Progenitor cell of endocrine pancreas (in vitro differentiated cells): ENCODE results near the gene GASK1A. TPM values are rescaled to one million over a fixed set of nuclear protein-coding genes. Genes with fewer than 3 reads are reported as not detected.

Source experiments
- DNase-seq: peaks from one replicate; pipeline ENCODE4 v3.0.0; 2021; ENCODE audit warnings: low spot score; ENCODE audit not compliant: unreplicated experiment
- H3K27ac Mint-ChIP-seq: 2 replicates; pipeline ENCODE4 v1.8.0; 2021; ENCODE audit warnings: mild to moderate bottlenecking, moderate library complexity, mixed read lengths
- H3K27me3 Mint-ChIP-seq: 2 replicates; pipeline ENCODE4 v1.8.0; 2021; ENCODE audit warnings: mixed read lengths
- H3K36me3 Mint-ChIP-seq: 2 replicates; pipeline ENCODE4 v1.8.0; 2022; ENCODE audit warnings: mixed read lengths; ENCODE audit not compliant: insufficient read depth
- H3K4me1 Mint-ChIP-seq: 2 replicates; pipeline ENCODE4 v1.8.0; 2021; ENCODE audit warnings: low read depth, mixed read lengths
- H3K4me3 Mint-ChIP-seq: 2 replicates; pipeline ENCODE4 v1.8.0; 2021; ENCODE audit warnings: low read depth, mild to moderate bottlenecking, moderate library complexity, mixed read lengths
- H3K9me3 Mint-ChIP-seq: 2 replicates; pipeline ENCODE4 v1.8.0; 2021; ENCODE audit warnings: low read depth, mixed read lengths
- total RNA-seq: library from RNA; stranded (reverse); gene quantifications from 2 replicates; pipeline ENCODE4 v1.2.1, GENCODE V29; 2021
- TF ChIP-seq, protein P1 (sequence below): fragments of 200-600 bp; sonication (generic); IDR thresholded peaks from one replicate; pipeline ENCODE4 v1.5.0; 2021; ENCODE audit warnings: antibody characterized with exemption, mild to moderate bottlenecking; ENCODE audit not compliant: unreplicated experiment

GASK1A gene
- total RNA-seq, 1 donor from 2014 or later = 2.3 TPM

DNA sequence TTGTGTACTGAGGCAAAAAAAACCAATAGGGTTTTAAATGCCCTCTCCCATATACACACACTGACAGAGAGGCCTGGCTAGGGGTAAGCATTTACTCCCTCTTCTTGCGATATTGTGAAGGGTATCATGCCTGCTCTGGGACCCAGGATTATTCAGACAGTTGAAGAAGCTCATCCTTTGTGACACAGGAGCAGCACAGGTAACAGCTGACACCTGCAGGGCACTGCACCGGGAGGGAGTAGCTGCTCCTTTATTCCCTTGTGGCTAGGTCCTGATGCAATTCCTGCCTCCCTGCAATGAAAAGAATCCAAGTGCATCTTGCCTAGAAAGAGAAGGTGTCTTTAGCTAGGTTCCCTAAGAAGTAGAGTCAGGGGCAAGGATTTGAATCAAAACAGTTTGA, 103.3 kb downstream of the GASK1A start:
- H3K4me3 Mint-ChIP-seq = no peak overlapping the region
- peaks cover 19% of the 10 kb centered on the region for H3K36me3 Mint-ChIP-seq
- no peaks in the 10 kb centered on the region for H3K27me3 Mint-ChIP-seq
- H3K4me1 Mint-ChIP-seq = no peaks in the 10 kb centered on the region
- H3K27ac Mint-ChIP-seq = no peak overlapping the region
- DNase-seq = no peak
- TF ChIP-seq, protein P1, sequence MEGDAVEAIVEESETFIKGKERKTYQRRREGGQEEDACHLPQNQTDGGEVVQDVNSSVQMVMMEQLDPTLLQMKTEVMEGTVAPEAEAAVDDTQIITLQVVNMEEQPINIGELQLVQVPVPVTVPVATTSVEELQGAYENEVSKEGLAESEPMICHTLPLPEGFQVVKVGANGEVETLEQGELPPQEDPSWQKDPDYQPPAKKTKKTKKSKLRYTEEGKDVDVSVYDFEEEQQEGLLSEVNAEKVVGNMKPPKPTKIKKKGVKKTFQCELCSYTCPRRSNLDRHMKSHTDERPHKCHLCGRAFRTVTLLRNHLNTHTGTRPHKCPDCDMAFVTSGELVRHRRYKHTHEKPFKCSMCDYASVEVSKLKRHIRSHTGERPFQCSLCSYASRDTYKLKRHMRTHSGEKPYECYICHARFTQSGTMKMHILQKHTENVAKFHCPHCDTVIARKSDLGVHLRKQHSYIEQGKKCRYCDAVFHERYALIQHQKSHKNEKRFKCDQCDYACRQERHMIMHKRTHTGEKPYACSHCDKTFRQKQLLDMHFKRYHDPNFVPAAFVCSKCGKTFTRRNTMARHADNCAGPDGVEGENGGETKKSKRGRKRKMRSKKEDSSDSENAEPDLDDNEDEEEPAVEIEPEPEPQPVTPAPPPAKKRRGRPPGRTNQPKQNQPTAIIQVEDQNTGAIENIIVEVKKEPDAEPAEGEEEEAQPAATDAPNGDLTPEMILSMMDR = no peak
- no peaks in the 10 kb centered on the region for H3K9me3 Mint-ChIP-seq

DNA sequence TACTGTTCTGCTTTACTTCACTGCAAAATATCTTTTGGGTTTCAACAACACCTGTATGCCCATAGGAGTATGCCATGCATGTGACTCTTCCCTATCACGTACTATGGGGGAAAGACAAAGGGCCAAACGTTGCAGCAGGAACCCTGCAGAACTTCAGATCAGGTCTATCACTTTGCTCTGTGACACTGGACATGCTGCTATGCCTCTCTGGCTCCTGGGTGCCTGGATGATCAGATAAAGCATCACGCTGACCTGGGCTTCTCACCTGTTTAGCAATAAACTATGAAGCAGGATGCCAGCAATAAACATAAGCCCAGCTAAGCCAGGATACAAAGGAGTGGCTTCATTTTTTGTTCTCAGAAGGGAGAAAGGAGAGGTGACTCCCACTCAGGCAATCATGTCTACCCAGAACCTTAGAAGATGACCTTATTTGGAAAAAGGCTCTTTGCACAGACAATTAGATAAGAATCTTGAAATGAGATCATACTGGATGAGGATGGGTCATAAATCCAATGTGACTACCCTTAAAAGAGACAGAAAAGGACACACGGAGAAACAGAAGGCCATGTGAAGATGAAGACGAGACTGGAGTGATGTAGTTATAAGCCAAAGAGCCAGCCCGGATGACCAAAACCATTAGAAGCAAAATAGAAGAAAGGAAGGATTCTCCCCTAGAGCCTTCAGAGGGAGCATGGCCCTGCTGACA, 107.5 kb downstream of the GASK1A start:
- no peak overlapping the region for H3K27ac Mint-ChIP-seq
- no peaks in the 10 kb centered on the region for H3K27me3 Mint-ChIP-seq
- no peaks in the 10 kb centered on the region for H3K9me3 Mint-ChIP-seq
- H3K4me1 Mint-ChIP-seq = no peaks in the 10 kb centered on the region
- TF ChIP-seq, protein P1 = no peak
- no peak for DNase-seq
- H3K4me3 Mint-ChIP-seq = no peak overlapping the region
- H3K36me3 Mint-ChIP-seq = peaks cover 3% of the 10 kb centered on the region

- H3K4me3 Mint-ChIP-seq = no peak overlapping the region
- H3K27ac Mint-ChIP-seq = no peak overlapping the region
- peaks cover 3% of the 10 kb centered on the region for H3K36me3 Mint-ChIP-seq
- H3K9me3 Mint-ChIP-seq = no peaks in the 10 kb centered on the region
- TF ChIP-seq, protein P1 = peak; percentile 31
- no peaks in the 10 kb centered on the region for H3K4me1 Mint-ChIP-seq
- no peaks in the 10 kb centered on the region for H3K27me3 Mint-ChIP-seq
- no peak for DNase-seq
Observed at GRCh38 chr3:43087249-43087776, 108.2 kb downstream of the GASK1A start.

DNA sequence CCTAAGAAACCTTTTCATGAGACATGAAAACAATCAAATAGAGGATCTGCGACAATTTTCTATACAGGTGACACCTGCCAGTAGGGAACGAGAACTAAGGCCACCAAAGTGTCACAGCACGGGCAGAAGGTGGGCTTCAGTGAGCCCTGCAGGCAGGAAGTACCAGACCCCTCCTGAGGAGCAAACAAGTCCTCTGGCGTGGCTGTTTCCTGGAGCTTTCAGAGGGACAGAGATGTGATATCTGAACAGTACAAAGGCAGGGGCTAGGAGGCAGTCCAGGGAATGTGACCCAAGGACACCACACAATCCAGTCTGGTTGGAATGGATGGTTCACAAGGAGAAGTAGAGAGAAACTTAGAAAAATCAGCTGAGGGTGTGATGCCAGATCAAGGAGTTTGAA, 110.0 kb downstream of the GASK1A start:
- TF ChIP-seq, protein P1 = no peak
- Mint-ChIP-seq H3K4me1 (no peaks in the 10 kb centered on the region), H3K27me3 (no peaks in the 10 kb centered on the region), H3K4me3 (no peak overlapping the region), H3K27ac (no peak overlapping the region), H3K9me3 (no peaks in the 10 kb centered on the region), H3K36me3 (peaks cover 2% of the 10 kb centered on the region)
- no peak for DNase-seq

- TF ChIP-seq, protein P1 = no peak
- Mint-ChIP-seq H3K27ac (no peak overlapping the region), H3K27me3 (no peaks in the 10 kb centered on the region), H3K9me3 (no peaks in the 10 kb centered on the region), H3K4me3 (no peak overlapping the region), H3K4me1 (no peaks in the 10 kb centered on the region), H3K36me3 (no peaks in the 10 kb centered on the region)
- DNase-seq = no peak
Observed at GRCh38 chr3:43090238-43090637, 111.1 kb downstream of the GASK1A start.
